Naive thymus-derived CD8-positive, alpha-beta T cell (primary cell): ENCODE data around the gene TPM1. TPM values are rescaled to one million over a fixed set of nuclear protein-coding genes. Genes with fewer than 3 reads are reported as not detected.

Source experiments
- ATAC-seq, 2 donors: fragments of 150-1000 bp; cut with Tn5 transposase in 1 of 2; sonication (Bioruptor Pico), chemical (Tn5 transposase) in 1 of 2; 1 replicate in 1 of 2; 2 replicates in 1 of 2; pipeline ENCODE4 v1.10.0; 2021; ENCODE audit warnings: mild to moderate bottlenecking in 2 of 2, moderate library complexity in 2 of 2
- POLR2A ChIA-PET: fragments of 350-600 bp; sonication (Branson Sonifier 250); formaldehyde crosslinking; loops from one replicate; lab custom pipeline; 2021; ENCODE audit warnings: antibody characterized with exemption; lab: Charles Lee
- DNase-seq, 10 donors: peaks; one replicate each; pipeline versions ENCODE4 v3.0.0 to v3.0.0-alpha.2; 2020 to 2022
- H3K27ac Mint-ChIP-seq, 10 donors: one replicate each; pipeline ENCODE4 v1.8.0; 2020 to 2022; ENCODE audit warnings: mild to moderate bottlenecking in 10 of 10, mixed read lengths in 10 of 10, moderate library complexity in 4 of 10, inconsistent platforms in 1 of 10
- H3K27me3 Mint-ChIP-seq, 5 donors: one replicate each; pipeline ENCODE4 v1.8.0; 2021 to 2022; ENCODE audit warnings: mixed read lengths in 5 of 5
- H3K36me3 Mint-ChIP-seq, 3 donors: one replicate each; pipeline ENCODE4 v1.8.0; 2020 to 2022; ENCODE audit warnings: mixed read lengths in 3 of 3, mild to moderate bottlenecking in 2 of 3, inconsistent platforms in 1 of 3
- H3K4me1 Mint-ChIP-seq, 4 donors: one replicate each; pipeline ENCODE4 v1.8.0; 2021 to 2022; ENCODE audit warnings: mixed read lengths in 4 of 4
- H3K4me3 Mint-ChIP-seq, 10 donors: one replicate each; pipeline ENCODE4 v1.8.0; 2020 to 2022; ENCODE audit warnings: mild to moderate bottlenecking in 10 of 10, mixed read lengths in 10 of 10, moderate library complexity in 6 of 10, inconsistent platforms in 1 of 10
- H3K9me3 Mint-ChIP-seq, 9 donors: one replicate each; pipeline ENCODE4 v1.8.0; 2020 to 2022; ENCODE audit warnings: mixed read lengths in 9 of 9, mild to moderate bottlenecking in 3 of 9, inconsistent platforms in 1 of 9, moderate library complexity in 1 of 9
- polyA plus RNA-seq, 3 donors: library from polyadenylated mRNA; unstranded; fragments of 300-500 nt; fragmentation: Illumina TruSeq; gene quantifications; one replicate each; pipeline ENCODE4 v1.2.3, GENCODE V29; 2021
- total RNA-seq, 8 experiments: library from RNA in 2 of 8; stranded (reverse) in 2 of 8; gene quantifications; one replicate each; pipeline ENCODE4 v1.2.3 and lab custom pipeline; 2021 to 2026

The TPM1 gene
- total and polyA plus RNA-seq, 5 experiments from 2014 or later = 5.1 to 21.2 (median 6.0) TPM

DNA sequence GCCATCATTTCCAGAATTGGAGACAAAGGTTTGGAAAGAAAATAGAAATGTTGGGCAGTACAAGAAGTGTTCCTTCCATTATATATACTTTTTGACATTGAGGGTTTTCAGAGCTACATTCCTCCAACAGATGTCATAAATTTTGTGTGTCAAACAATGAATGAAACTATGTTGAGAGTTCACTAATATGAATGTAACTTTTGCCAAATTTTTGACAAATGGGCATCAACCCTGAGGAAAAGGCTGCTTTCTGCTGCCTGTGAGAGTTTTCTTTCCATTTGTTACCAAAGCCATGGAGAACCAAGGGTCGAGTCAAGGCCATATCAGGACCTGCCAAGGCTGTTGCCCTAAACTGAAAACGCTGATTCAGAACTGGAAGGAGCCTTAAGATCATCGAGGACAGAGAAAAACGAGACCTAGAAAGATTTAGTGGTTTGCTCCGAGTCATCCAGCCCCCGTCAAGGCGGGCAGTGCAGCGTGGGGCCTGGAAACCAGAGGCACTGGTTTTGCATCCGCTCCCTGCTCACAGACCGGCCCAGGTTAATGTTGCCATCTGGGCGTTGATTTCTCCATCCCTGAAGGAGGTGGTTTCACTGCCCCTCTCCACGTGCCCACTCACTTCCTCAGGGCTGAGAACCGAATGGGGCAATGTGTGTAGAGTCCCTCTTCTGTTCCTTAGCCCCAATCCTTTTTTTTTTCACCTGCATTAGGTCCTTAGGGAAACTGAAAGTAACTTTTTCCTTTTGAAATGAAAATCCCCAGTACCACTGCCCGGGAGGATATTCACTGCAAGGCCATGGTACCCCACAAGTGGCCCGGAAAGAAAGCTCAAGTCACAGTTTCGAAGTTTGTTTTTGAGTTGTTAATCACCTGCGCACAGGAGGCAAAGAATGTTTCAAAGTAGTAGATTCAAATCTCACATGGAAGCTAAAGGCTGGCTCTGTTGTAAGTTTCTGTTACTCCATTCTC is 32.8 kb downstream of the TPM1 start:
- Mint-ChIP-seq H3K4me1 (peaks cover 0 to 2% (median 0%) of the 10 kb centered on the region in 4 donors), H3K27me3 (peaks cover 0 to 10% (median 5%) of the 10 kb centered on the region in 5 donors), H3K9me3 (no peaks in the 10 kb centered on the region), H3K36me3 (peaks cover 0 to 12% (median 9%) of the 10 kb centered on the region in 3 donors), H3K27ac (peak overlapping the region in 1 of 10 donors; percentile 22), H3K4me3 (no peak overlapping the region)
- no peak for DNase-seq
- POLR2A ChIA-PET = no interaction called here
- ATAC-seq = no peak

DNA sequence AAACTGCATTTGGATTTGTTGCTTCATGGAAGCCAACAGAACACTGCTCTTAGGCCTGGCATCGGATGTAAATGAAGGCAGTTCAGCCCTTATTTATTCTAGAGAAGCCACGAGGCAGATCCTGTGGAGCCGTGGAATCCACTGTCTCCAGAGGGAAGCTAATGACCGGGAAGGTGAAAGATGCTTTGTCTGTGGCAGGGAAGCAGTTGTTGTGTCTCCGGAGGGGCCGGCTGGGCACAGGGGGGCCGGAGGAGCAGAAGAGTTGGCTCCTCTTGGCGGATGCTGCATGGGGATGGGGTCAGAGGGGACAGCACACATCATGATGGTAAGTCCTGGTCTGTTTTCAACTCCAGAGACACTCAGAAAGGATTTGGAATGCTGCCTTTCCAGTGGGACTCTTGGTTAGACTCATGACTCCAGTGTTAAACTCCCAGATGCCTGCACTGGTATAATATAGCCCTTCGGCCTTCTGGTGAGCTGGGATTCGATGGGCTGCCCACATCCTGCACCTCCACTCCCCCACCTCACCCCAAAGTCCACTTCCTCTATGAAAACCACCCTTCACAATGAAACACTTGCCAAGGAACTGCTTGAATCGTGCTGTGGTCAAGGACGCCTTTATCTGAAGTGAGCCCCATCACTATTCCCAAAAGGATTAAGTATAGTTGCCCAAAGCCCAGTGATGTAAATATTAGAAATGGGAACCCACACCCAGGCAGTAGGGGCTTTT is 33.6 kb downstream of the TPM1 start:
- no peaks in the 10 kb centered on the region for H3K9me3 Mint-ChIP-seq
- DNase-seq (no peak), ATAC-seq (no peak)
- H3K4me1 Mint-ChIP-seq = peaks cover 0 to 2% (median 0%) of the 10 kb centered on the region in 4 donors
- H3K27ac Mint-ChIP-seq = peak overlapping the region in 1 of 10 donors; percentile 22
- no peak overlapping the region for H3K4me3 Mint-ChIP-seq
- H3K27me3 Mint-ChIP-seq = peaks cover 4 to 10% (median 6%) of the 10 kb centered on the region in 5 donors
- POLR2A ChIA-PET = no interaction called here
- peaks cover 0 to 6% (median 3%) of the 10 kb centered on the region in 3 donors for H3K36me3 Mint-ChIP-seq

DNA sequence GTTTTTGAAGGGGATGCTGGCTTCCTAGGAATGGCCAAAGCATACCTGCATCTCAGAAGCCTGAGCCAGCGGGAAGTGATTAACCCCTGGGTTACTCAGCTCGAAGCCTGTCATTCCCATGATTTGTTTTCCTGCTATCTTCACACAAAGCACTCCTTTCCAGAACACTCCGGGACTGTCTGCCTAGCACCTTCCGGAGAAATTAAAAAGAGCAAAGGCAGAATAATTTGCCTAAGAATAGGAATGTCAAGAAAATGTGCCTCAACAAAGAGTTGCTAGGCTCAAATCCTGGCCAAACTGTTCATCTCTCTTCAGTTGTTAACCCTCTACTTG is 34.1 kb downstream of the TPM1 start:
- peaks cover 0 to 2% (median 0%) of the 10 kb centered on the region in 4 donors for H3K4me1 Mint-ChIP-seq
- no peak for ATAC-seq
- DNase-seq = no peak
- no peak overlapping the region for H3K4me3 Mint-ChIP-seq
- peaks cover 5 to 10% (median 6%) of the 10 kb centered on the region in 5 donors for H3K27me3 Mint-ChIP-seq
- H3K9me3 Mint-ChIP-seq = no peaks in the 10 kb centered on the region
- POLR2A ChIA-PET = no interaction called here
- peaks cover 0 to 2% (median 2%) of the 10 kb centered on the region in 3 donors for H3K36me3 Mint-ChIP-seq
- peak overlapping the region in 1 of 10 donors; percentile 35 for H3K27ac Mint-ChIP-seq

DNA sequence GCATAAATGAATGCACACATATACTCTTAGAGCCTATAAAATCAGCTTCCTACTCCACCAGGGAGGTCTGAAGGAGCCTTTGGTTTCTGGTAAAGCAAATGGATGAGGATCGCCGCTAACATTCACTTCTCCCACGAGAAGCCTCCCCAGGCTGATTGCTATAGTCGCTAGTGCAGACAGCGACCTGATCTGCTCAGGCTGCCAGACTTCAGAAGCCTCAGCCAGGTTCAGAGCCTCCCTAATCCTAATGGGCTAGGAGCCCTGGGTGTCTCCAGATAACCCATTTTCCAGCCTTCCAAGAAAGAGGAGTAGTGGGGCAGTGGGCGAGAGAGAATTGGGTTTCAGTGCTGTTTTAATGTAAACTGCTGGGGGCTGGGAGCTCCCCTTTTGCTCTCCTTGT is 35.4 kb downstream of the TPM1 start:
- peaks cover 5 to 10% (median 6%) of the 10 kb centered on the region in 5 donors for H3K27me3 Mint-ChIP-seq
- ATAC-seq (no peak), DNase-seq (no peak)
- POLR2A ChIA-PET = no interaction called here
- no peaks in the 10 kb centered on the region for H3K36me3 Mint-ChIP-seq
- no peak overlapping the region for H3K4me3 Mint-ChIP-seq
- H3K4me1 Mint-ChIP-seq = peaks cover 0 to 2% (median 0%) of the 10 kb centered on the region in 4 donors
- no peaks in the 10 kb centered on the region for H3K9me3 Mint-ChIP-seq
- peak overlapping the region in 1 of 10 donors; percentile 10 for H3K27ac Mint-ChIP-seq

DNA sequence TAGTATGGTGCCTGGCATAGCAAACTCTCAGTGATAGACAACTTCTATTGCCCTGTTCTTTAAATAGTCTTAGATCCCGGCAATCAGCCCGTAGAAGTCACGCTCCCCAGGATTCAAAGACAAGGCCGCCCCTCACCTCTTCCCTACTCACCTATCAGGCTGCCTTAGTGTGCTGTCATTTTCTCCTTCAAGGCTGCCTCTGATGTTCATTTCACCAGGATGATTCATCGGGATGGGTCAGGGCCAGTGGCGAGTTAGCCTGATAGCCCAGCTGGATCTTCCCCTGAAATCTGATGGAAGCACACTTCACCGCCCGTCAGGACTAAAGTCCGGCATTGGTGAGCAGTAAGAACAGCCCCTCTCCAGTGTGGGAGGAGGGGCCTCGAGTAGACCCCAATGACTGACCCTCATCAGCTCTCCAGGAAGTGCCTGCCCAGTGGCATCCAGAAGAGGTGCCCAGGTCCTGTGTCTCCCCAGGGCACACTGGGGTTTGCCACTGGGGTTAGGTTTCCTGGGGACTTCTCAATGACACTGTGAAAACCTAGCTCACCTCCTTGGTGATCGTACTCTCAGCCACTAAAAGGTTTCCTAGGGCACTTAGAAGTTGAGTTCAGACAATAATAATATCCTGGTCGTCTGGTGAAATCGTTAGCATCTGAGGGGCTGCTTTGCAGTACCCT is 37.5 kb downstream of the TPM1 start:
- DNase-seq = no peak
- Mint-ChIP-seq H3K4me3 (no peak overlapping the region), H3K27ac (no peak overlapping the region), H3K36me3 (no peaks in the 10 kb centered on the region), H3K27me3 (peaks cover 5 to 11% (median 8%) of the 10 kb centered on the region in 5 donors), H3K4me1 (peaks cover 0 to 2% (median 0%) of the 10 kb centered on the region in 4 donors), H3K9me3 (no peaks in the 10 kb centered on the region)
- no peak for ATAC-seq
- POLR2A ChIA-PET = interaction anchor here (0.6 kb wide), 1 partner anchor 112 kb away, joined by 3 read pairs; no protein-coding TSS in a partner anchor

DNA sequence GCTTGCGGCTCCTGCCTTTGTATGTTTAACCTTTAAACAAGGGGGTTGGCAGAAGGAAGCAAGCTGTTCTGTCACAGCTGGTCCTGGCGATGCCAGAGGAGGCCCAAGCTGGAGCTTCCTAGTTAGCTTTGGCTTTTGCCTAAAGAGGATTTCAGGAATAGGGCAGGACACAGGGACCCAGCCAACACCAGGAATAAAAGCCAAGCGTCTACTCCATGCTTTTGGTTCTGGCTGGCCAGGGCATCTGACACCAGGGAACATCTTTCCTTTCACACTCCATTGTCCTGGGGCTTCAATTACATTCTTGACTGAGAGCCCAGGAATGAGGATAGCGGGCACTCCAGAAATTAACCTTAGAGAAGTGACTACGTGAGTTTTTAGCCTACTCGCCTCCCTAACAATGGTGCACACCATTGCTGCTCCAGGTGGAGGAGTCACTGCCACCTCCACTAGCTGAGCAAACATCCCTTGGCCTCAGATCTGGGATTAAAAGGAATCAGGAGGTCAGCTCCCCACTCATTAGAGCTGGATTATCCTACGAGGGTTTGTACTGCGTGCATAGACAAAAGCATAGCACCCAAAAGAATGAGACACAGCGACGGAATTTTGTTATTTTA is 38.2 kb downstream of the TPM1 start:
- Mint-ChIP-seq H3K27ac (no peak overlapping the region), H3K9me3 (no peaks in the 10 kb centered on the region), H3K4me3 (no peak overlapping the region), H3K27me3 (peaks cover 5 to 11% (median 8%) of the 10 kb centered on the region in 5 donors), H3K36me3 (no peaks in the 10 kb centered on the region), H3K4me1 (peaks cover 0 to 2% (median 0%) of the 10 kb centered on the region in 4 donors)
- POLR2A ChIA-PET = no interaction called here
- no peak for ATAC-seq
- no peak for DNase-seq

DNA sequence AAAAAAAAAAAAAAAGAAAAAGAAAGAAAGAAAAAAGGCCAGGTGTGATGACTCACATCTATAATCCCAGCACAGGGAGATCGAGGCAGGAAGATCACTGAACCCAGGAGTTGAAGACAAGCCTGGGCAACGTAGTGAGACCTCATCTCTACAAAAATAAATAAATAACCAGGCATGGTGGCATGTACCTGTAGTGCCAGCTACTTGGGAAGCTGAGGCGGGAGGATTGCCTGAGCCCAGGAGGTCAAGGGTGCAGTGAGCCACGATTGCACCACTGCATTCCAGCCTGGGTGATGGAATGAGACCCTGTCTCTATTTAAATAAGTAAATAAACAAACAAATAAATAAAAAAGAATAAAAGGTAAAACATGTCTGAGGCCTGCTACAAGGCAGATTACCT is 39.8 kb downstream of the TPM1 start:
- ATAC-seq (no peak), DNase-seq (no peak)
- no peaks in the 10 kb centered on the region for H3K36me3 Mint-ChIP-seq
- H3K9me3 Mint-ChIP-seq = no peaks in the 10 kb centered on the region
- no peak overlapping the region for H3K27ac Mint-ChIP-seq
- no peak overlapping the region for H3K4me3 Mint-ChIP-seq
- peaks cover 5 to 11% (median 6%) of the 10 kb centered on the region in 5 donors for H3K27me3 Mint-ChIP-seq
- POLR2A ChIA-PET = no interaction called here
- no peaks in the 10 kb centered on the region for H3K4me1 Mint-ChIP-seq

DNA sequence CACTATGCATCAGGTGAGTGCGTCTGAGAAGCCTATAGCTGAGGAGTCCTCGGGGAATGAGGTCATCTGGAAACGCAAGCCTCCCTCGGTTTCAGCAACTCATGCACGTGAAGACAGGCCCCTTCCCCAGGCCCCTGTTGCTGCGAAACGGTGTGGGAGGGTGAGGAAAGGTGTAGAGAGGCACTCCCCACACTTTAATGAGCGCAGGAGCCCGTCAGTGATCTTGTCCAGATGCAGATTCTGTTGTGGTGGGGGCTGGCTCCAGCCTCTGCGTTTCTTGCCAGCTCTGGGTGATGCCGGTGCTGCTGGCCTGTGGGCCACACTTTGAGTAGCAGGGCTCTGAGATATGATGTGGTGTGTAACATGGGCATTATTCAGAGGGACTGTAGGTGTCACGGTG is 40.5 kb downstream of the TPM1 start:
- H3K27me3 Mint-ChIP-seq = peaks cover 4 to 10% (median 6%) of the 10 kb centered on the region in 5 donors
- H3K36me3 Mint-ChIP-seq = no peaks in the 10 kb centered on the region
- H3K27ac Mint-ChIP-seq = no peak overlapping the region
- H3K4me3 Mint-ChIP-seq = no peak overlapping the region
- POLR2A ChIA-PET = no interaction called here
- ATAC-seq = no peak
- no peak for DNase-seq
- H3K9me3 Mint-ChIP-seq = no peaks in the 10 kb centered on the region
- no peaks in the 10 kb centered on the region for H3K4me1 Mint-ChIP-seq

DNA sequence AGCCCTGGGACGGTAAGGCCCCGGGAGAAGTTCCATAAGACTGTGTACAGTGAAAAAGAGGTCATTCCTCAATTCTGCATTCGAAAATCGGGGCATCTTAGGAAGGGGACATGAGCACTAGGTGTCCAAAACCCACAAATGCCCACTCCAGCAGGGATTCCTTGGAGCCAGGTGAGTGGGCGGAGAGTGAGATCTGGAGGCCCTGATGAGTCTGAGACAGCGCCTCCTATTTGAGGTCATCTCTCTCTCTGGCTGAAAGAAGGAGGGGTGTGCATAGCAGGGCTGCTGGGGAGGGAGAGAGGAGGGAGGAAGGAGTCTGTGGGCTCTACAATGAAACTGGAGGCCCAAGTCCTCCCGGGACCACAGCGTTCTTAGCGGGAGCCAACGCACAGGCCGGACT is 41.0 kb downstream of the TPM1 start:
- Mint-ChIP-seq H3K4me3 (no peak overlapping the region), H3K4me1 (no peaks in the 10 kb centered on the region), H3K27me3 (peaks cover 4 to 10% (median 6%) of the 10 kb centered on the region in 5 donors), H3K9me3 (no peaks in the 10 kb centered on the region), H3K36me3 (no peaks in the 10 kb centered on the region), H3K27ac (no peak overlapping the region)
- DNase-seq (no peak), ATAC-seq (no peak)
- POLR2A ChIA-PET = no interaction called here

DNA sequence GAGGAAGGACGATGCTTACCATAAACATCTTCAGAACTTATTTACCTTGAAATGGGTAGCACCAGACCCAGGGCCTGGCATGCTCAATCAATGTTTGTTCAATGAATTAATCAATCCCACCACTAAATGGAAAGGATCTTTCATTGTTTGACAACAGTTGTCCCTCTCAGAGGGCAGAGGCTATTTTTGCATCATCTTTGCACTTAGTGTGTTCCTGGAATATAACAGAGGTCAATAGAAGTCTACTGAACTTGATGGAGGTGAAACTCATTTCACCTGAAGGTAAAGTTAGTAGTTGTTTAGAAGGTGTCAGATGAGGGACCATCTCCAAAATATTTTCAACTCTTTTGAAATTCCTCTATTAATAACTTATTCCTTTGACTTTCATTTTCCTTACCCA is 42.3 kb downstream of the TPM1 start:
- H3K36me3 Mint-ChIP-seq = no peaks in the 10 kb centered on the region
- ATAC-seq = no peak
- no peak overlapping the region for H3K4me3 Mint-ChIP-seq
- no peak overlapping the region for H3K27ac Mint-ChIP-seq
- POLR2A ChIA-PET = no interaction called here
- no peaks in the 10 kb centered on the region for H3K4me1 Mint-ChIP-seq
- no peak for DNase-seq
- H3K27me3 Mint-ChIP-seq = peaks cover 0 to 7% (median 5%) of the 10 kb centered on the region in 5 donors
- H3K9me3 Mint-ChIP-seq = no peaks in the 10 kb centered on the region

DNA sequence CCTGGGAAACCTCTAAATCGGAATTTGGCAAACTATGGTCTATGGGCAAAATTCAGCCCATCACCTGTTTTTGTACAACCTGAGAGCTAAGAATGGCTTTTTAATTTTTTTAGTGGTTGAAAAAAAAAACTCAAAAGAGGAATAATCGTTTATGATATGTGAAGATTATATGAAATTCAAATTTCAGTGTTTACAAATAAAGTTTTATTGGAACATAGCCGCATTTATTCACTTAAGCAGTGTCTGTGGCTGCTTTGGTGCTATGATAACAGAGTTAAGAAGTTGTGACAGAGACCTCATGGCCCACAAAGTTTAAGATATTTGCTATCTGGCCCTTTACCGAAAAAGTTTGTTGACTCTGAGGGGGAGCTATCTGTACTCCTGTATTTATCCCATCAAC is 42.7 kb downstream of the TPM1 start:
- POLR2A ChIA-PET = no interaction called here
- H3K27me3 Mint-ChIP-seq = peaks cover 0 to 7% (median 1%) of the 10 kb centered on the region in 5 donors

DNA sequence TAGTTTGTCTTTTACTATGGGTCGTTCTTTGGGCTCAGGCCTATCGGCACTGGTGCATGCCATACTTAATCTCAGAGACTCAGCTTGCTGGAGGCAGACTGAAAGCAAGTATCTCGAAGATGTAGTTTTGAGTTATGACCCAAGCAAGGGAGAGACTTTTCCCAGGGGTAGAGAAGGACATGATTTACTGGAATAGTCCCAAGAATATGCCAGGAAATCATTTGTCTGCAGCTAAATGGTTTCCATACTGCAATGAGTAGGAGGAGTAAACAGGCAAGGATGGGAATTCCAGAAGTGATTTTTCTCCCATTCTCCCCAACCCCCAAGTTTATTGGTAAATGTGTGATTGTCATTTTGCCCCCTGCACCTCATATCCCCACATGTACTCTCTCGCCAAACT is 43.7 kb downstream of the TPM1 start:
- POLR2A ChIA-PET = no interaction called here
- Mint-ChIP-seq H3K27me3 (peaks cover 0 to 7% (median 0%) of the 10 kb centered on the region in 5 donors), H3K27ac (peak overlapping the region in 1 of 10 donors; percentile 66), H3K4me3 (no peak overlapping the region), H3K9me3 (no peaks in the 10 kb centered on the region), H3K36me3 (no peaks in the 10 kb centered on the region), H3K4me1 (no peaks in the 10 kb centered on the region)
- ATAC-seq = no peak
- DNase-seq = no peak

More for the DNA sequence above, 42.7 kb downstream of the TPM1 start:
- no peaks in the 10 kb centered on the region for H3K9me3 Mint-ChIP-seq
- H3K27ac Mint-ChIP-seq = no peak overlapping the region
- ATAC-seq = no peak
- H3K4me3 Mint-ChIP-seq = no peak overlapping the region
- no peaks in the 10 kb centered on the region for H3K4me1 Mint-ChIP-seq
- no peak for DNase-seq
- no peaks in the 10 kb centered on the region for H3K36me3 Mint-ChIP-seq
